Ovary (tissue), 9 donors: Measurements from ENCODE around the gene SNRPE. TPM values are rescaled to one million over a fixed set of nuclear protein-coding genes. Genes with fewer than 3 reads are reported as not detected.

Experiments used
- DNase-seq, 5 donors: peaks; one replicate each; pipeline ENCODE4 v3.0.0-alpha.2; 2019 to 2020
- H3K27ac ChIP-seq, 2 donors: fragments of 200-600 bp; one replicate each; pipeline versions ENCODE4 v1.5.1 to v1.8.0; 2019 to 2022
- H3K27me3 ChIP-seq: fragments of 200-600 bp; one replicate; pipeline ENCODE4 v1.8.0; 2022
- H3K36me3 ChIP-seq: fragments of 200-600 bp; sonication (generic); one replicate; pipeline ENCODE4 v1.5.1; 2019
- H3K4me1 ChIP-seq: one replicate; pipeline ENCODE4 v1.8.1; 2013; ENCODE audit warnings: mild to moderate bottlenecking, moderate library complexity; ENCODE audit not compliant: insufficient read depth
- H3K4me3 ChIP-seq: fragments of 200-600 bp; sonication (generic); one replicate; pipeline ENCODE4 v1.5.1; 2017
- H3K9me3 ChIP-seq, 2 donors: fragments of 200-600 bp in 1 of 2; sonication (generic) in 1 of 2; one replicate each; pipeline versions ENCODE4 v1.5.1 to v1.8.1; 2013 to 2019; ENCODE audit warnings: mild to moderate bottlenecking in 1 of 2, moderate library complexity in 1 of 2
- CTCF ChIP-seq, 3 donors: fragments of 450-650 bp in 2 of 3; fragments of 200-600 bp in 1 of 3; IDR thresholded peaks; one replicate each; pipeline versions ENCODE4 v1.5.1 to v1.8.0; 2016 to 2022; ENCODE audit warnings: antibody characterized with exemption in 3 of 3, mild to moderate bottlenecking in 1 of 3
- EP300 ChIP-seq: sonication (generic); formaldehyde crosslinking; IDR thresholded peaks from one replicate; pipeline ENCODE4 v1.6.1; 2017; ENCODE audit warnings: antibody characterized with exemption
- POLR2A ChIP-seq: fragments of 450-650 bp; IDR thresholded peaks from one replicate; pipeline ENCODE4 v1.6.1; 2017; ENCODE audit warnings: antibody characterized with exemption, mild to moderate bottlenecking, moderate library complexity
- WGBS, 3 donors: extraction: QIAGEN DNeasy Blood & Tissue Kit in 1 of 3; methylation state at CpG; one replicate each; pipeline versions ENCODE4 v1.1.5 to v1.1.7; 2013 to 2017; 5-methylcytosine and 5-hydroxymethylcytosine counted together
- intact Hi-C, 4 donors: fragments of 100-400 bp; cut with DNase I; formaldehyde crosslinking; loops; one replicate each; pipeline versions ENCODE4 v1.11.0 to v1.15.1; 2022 to 2023
- polyA plus RNA-seq, 2 donors: library from polyadenylated mRNA; stranded (reverse); fragments of 200-250 nt in 1 of 2; fragments of 350-450 nt in 1 of 2; fragmentation: Illumina TruSeq in 1 of 2; extraction: RNeasy Lipid Tissue Mini Kit (QIAGEN cat#74804) in 1 of 2; gene quantifications; one replicate each; pipeline ENCODE4 v1.2.3, GENCODE V29; 2013 to 2014
- total RNA-seq, 7 donors: library from RNA; depleted of rRNA in 2 of 7; stranded (reverse); fragments of >200 nt in 2 of 7; fragmentation: NEBNext Ultra II Directional in 3 of 7; extraction: Animal tissue kit (Norgen Biotek cat#: 25700) in 3 of 7; gene quantifications; one replicate each; pipeline versions ENCODE4 v1.1.0 to v1.2.4, GENCODE V29; 2016 to 2023
- donor health status: DM: no; HTN: no; CAD: no; lungs with moderate emphysema.
- donor health status: DM: no; HTN: no; CAD: no.
- donor health status: Bipolar disorder and iron deficiency.
- donor health status: DM: yes; HTN: yes; CAD: no.
- donor health status: DM: no; HTN: no; CAD: no.
- donor health status: DM: yes; HTN: yes; CAD: no.

The SNRPE gene
- total and polyA plus RNA-seq, 9 donors, result 72.5 to 168 (median 136) TPM

- WGBS, 3 donors, result 94 to 98% (median 96%) methylated on average over 5 of the region's 5 CpGs
- TF ChIP-seq POLR2A (no peak), CTCF (IDR thresholded peaks at IDR 0.05) (no peak), EP300 (no peak)
- Histone ChIP-seq H3K4me1 (no peaks in the 10 kb centered on the region), H3K4me3 (no peak overlapping the region), H3K9me3 (no peaks in the 10 kb centered on the region), H3K27me3 (no peaks in the 10 kb centered on the region), H3K27ac (no peak overlapping the region), H3K36me3 (no peaks in the 10 kb centered on the region)
- intact Hi-C loops, result no loop called here
- DNase-seq, result no peak
Observed at GRCh38 chr1:203880606-203881005, 19.2 kb downstream of the SNRPE start.

GRCh38 chr1:203888807-203889251, 27.4 kb downstream of the SNRPE start:
- no peaks in the 10 kb centered on the region for H3K4me1 ChIP-seq
- DNase-seq, result no peak
- no peaks in the 10 kb centered on the region for H3K9me3 ChIP-seq
- intact Hi-C loops, result no loop called here
- H3K4me3 ChIP-seq, result no peak overlapping the region
- no peaks in the 10 kb centered on the region for H3K27me3 ChIP-seq
- H3K27ac ChIP-seq, result no peak overlapping the region
- H3K36me3 ChIP-seq, result no peaks in the 10 kb centered on the region
- TF ChIP-seq EP300 (no peak), POLR2A (no peak), CTCF (IDR thresholded peaks at IDR 0.05) (no peak)

- Histone ChIP-seq H3K9me3 (no peaks in the 10 kb centered on the region), H3K4me1 (no peaks in the 10 kb centered on the region), H3K27me3 (no peaks in the 10 kb centered on the region), H3K4me3 (no peak overlapping the region), H3K36me3 (no peaks in the 10 kb centered on the region), H3K27ac (no peak overlapping the region)
- WGBS, 3 donors, result 5 to 44% (median 28%) methylated on average over 2 of the region's 2 CpGs
- no peak for DNase-seq
- TF ChIP-seq EP300, result no peak
- TF ChIP-seq POLR2A, result no peak
- intact Hi-C loops, result no loop called here
Observed at GRCh38 chr1:203891950-203892349, 30.6 kb downstream of the SNRPE start.

- no peak for TF ChIP-seq POLR2A
- TF ChIP-seq EP300, result no peak
- TF ChIP-seq CTCF (IDR thresholded peaks at IDR 0.05), result no peak
- H3K4me1 ChIP-seq, result no peaks in the 10 kb centered on the region
- DNase-seq, result no peak
- H3K27me3 ChIP-seq, result no peaks in the 10 kb centered on the region
- no peak overlapping the region for H3K4me3 ChIP-seq
- 91 to 93% (median 92%) methylated on average over 12 of the region's 12 CpGs for WGBS, 3 donors
- no peak overlapping the region for H3K27ac ChIP-seq
- H3K36me3 ChIP-seq, result no peaks in the 10 kb centered on the region
- intact Hi-C loops, result no loop called here
- H3K9me3 ChIP-seq, result no peaks in the 10 kb centered on the region
Observed at GRCh38 chr1:203898458-203899352, 37.3 kb downstream of the SNRPE start.

GRCh38 chr1:203899353-203899716, 37.9 kb downstream of the SNRPE start:
- Histone ChIP-seq H3K36me3 (no peaks in the 10 kb centered on the region), H3K27ac (no peak overlapping the region), H3K27me3 (no peaks in the 10 kb centered on the region), H3K4me3 (no peak overlapping the region), H3K4me1 (no peaks in the 10 kb centered on the region), H3K9me3 (no peaks in the 10 kb centered on the region)
- TF ChIP-seq EP300 (no peak), CTCF (IDR thresholded peaks at IDR 0.05) (no peak), POLR2A (no peak)
- intact Hi-C loops, result no loop called here
- 55 to 70% (median 67%) methylated on average over 1 of the region's 1 CpG for WGBS, 3 donors
- DNase-seq, result no peak
